B cell (primary cell): ENCODE results near the gene SAG. TPM values are rescaled to one million over a fixed set of nuclear protein-coding genes. Genes with fewer than 3 reads are reported as not detected.

ENCODE experiments used
- ATAC-seq: fragments of 200-7000 bp; cut with Tn5 transposase; one replicate; pipeline ENCODE4 v1.10.0; 2021; ENCODE audit warnings: low read depth, mild to moderate bottlenecking, moderate number of reproducible peaks, moderate library complexity
- CTCF ChIA-PET: fragments of 350-600 bp; sonication (Branson Sonifier 250); formaldehyde crosslinking; loops from one replicate; lab custom pipeline; 2021; ENCODE audit warnings: antibody characterized with exemption, inconsistent platforms; lab: Charles Lee
- POLR2A ChIA-PET: fragments of 350-600 bp; sonication (Branson Sonifier 250); formaldehyde crosslinking; loops from one replicate; lab custom pipeline; 2021; ENCODE audit warnings: antibody characterized with exemption; lab: Charles Lee
- DNase-seq: peaks from one replicate; pipeline ENCODE4 v3.0.0; 2013
- H2AFZ ChIP-seq: 2 replicates; pipeline ENCODE4 v1.6.1; 2012; ENCODE audit warnings: mild to moderate bottlenecking, low read depth, low read length; ENCODE audit not compliant: insufficient read depth, poor library complexity, severe bottlenecking
- H3K27ac ChIP-seq, 2 donors: 1 replicate in 1 of 2; 2 replicates in 1 of 2; pipeline ENCODE4 v1.5.1; 2012 to 2013; ENCODE audit warnings: low read length in 2 of 2, mild to moderate bottlenecking in 2 of 2, moderate library complexity in 1 of 2
- H3K27me3 ChIP-seq, 4 experiments: fragments of 200-600 bp in 1 of 4; sonication (generic) in 1 of 4; replicated peaks in 1 of 4; 1 replicate in 2 of 4; 2 replicates in 2 of 4; pipeline versions ENCODE4 v1.6.1 to v1.7.0; 2013 to 2016; ENCODE audit warnings: low read length in 3 of 4, mild to moderate bottlenecking in 2 of 4, mixed read lengths in 1 of 4, moderate library complexity in 1 of 4; ENCODE audit not compliant: insufficient read depth in 4 of 4, control insufficient read depth in 3 of 4; ENCODE audit errors: control extremely low read depth in 1 of 4
- H3K36me3 ChIP-seq, 2 experiments: replicated peaks in 1 of 2; 1 replicate in 1 of 2; 2 replicates in 1 of 2; pipeline versions ENCODE4 v1.6.1 to v1.7.1; 2013; ENCODE audit warnings: low read length in 1 of 2; ENCODE audit not compliant: insufficient read depth in 2 of 2, control insufficient read depth in 1 of 2; ENCODE audit errors: control extremely low read depth in 1 of 2, extremely low read depth in 1 of 2
- H3K4me1 ChIP-seq, 2 donors: fragments of 200-600 bp in 1 of 2; sonication (generic) in 1 of 2; 1 replicate in 1 of 2; 2 replicates in 1 of 2; pipeline versions ENCODE4 v1.5.1 to v1.6.1; 2013 to 2017; ENCODE audit warnings: low read length in 2 of 2; ENCODE audit not compliant: control insufficient read depth in 2 of 2, insufficient read depth in 2 of 2
- H3K4me2 ChIP-seq: replicated peaks from 2 replicates; pipeline ENCODE3; 2012; ENCODE audit warnings: mild to moderate bottlenecking, low read depth, low read length; ENCODE audit not compliant: poor library complexity, severe bottlenecking
- H3K4me3 ChIP-seq, 5 experiments: fragments of 200-600 bp in 1 of 5; sonication (generic) in 1 of 5; 1 replicate in 3 of 5; 2 replicates in 2 of 5; pipeline versions ENCODE4 v1.5.1 to v1.7.0; 2011 to 2016; ENCODE audit warnings: low read length in 4 of 5, mild to moderate bottlenecking in 4 of 5, low read depth in 2 of 5, control low read depth in 1 of 5, moderate library complexity in 1 of 5; ENCODE audit not compliant: insufficient read depth in 1 of 5; ENCODE audit errors: control extremely low read depth in 1 of 5, extremely low read depth in 1 of 5
- H3K79me2 ChIP-seq: fragments of 200-600 bp; sonication (generic); one replicate; pipeline ENCODE4 v1.6.0; 2016; ENCODE audit warnings: low read length; ENCODE audit not compliant: control insufficient read depth, insufficient read depth
- H3K9ac ChIP-seq: fragments of 200-600 bp; sonication (generic); 2 replicates; pipeline ENCODE4 v1.6.1; 2017; ENCODE audit warnings: mild to moderate bottlenecking, low read length, moderate library complexity
- H3K9me3 ChIP-seq, 3 donors: one replicate each; pipeline versions ENCODE4 v1.6.1 to v1.7.1; 2013; ENCODE audit warnings: low read length in 2 of 3; ENCODE audit not compliant: control insufficient read depth in 2 of 3, insufficient read depth in 1 of 3; ENCODE audit errors: control extremely low read depth in 1 of 3
- H4K20me1 ChIP-seq: 2 replicates; pipeline ENCODE4 v1.6.0; 2012; ENCODE audit warnings: mild to moderate bottlenecking, low read length; ENCODE audit not compliant: insufficient read depth, control insufficient read depth, poor library complexity, severe bottlenecking
- H3K27ac Mint-ChIP-seq: one replicate; pipeline ENCODE4 v1.8.0; 2021; ENCODE audit warnings: mixed read lengths
- H3K27me3 Mint-ChIP-seq: one replicate; pipeline ENCODE4 v1.8.0; 2021; ENCODE audit warnings: mixed read lengths
- H3K4me1 Mint-ChIP-seq: one replicate; pipeline ENCODE4 v1.8.0; 2021; ENCODE audit warnings: mixed read lengths
- H3K4me3 Mint-ChIP-seq: one replicate; pipeline ENCODE4 v1.8.0; 2021; ENCODE audit warnings: mixed read lengths
- H3K9me3 Mint-ChIP-seq: one replicate; pipeline ENCODE4 v1.8.0; 2022; ENCODE audit warnings: mixed read lengths; ENCODE audit not compliant: insufficient read depth
- EZH2 ChIP-seq: IDR thresholded peaks from 2 replicates; pipeline ENCODE4 v1.6.1; 2012; ENCODE audit warnings: borderline replicate concordance, low read depth, mild to moderate bottlenecking, moderate library complexity, low read length; ENCODE audit not compliant: insufficient read depth, poor library complexity, severe bottlenecking
- WGBS: methylation state at CpG from one replicate; pipeline ENCODE4 v1.1.5; 2013; ENCODE audit warnings: missing lambda C conversion rate; ENCODE audit not compliant: insufficient coverage; 5-methylcytosine and 5-hydroxymethylcytosine counted together
- intact Hi-C: fragments of 100-400 bp; cut with micrococcal nuclease; formaldehyde crosslinking; loops from one replicate; pipeline ENCODE4 v1.10.0; 2022
- polyA plus RNA-seq: library from polyadenylated mRNA; depleted of rRNA; stranded (reverse); fragments of >200 nt; gene quantifications from 2 replicates; pipeline ENCODE4 v1.2.3, GENCODE V29; 2012
- total RNA-seq, 2 donors: library from RNA; stranded (reverse); fragments of 120-200 nt in 1 of 2; gene quantifications; 1 replicate in 1 of 2; 2 replicates in 1 of 2; pipeline versions ENCODE4 v1.2.3 to v1.2.4, GENCODE V29; 2013 to 2022
- TF ChIP-seq, protein P1 (sequence below): fragments of 200-600 bp; IDR thresholded peaks from one replicate; pipeline ENCODE4 v1.8.0; 2022; ENCODE audit warnings: antibody characterized with exemption, mild to moderate bottlenecking

The SAG gene
- total and polyA plus RNA-seq, 2 donors (not counting 1 experiment from before 2014, with no cell fraction given), result 0.03 to 0.17 TPM

DNA sequence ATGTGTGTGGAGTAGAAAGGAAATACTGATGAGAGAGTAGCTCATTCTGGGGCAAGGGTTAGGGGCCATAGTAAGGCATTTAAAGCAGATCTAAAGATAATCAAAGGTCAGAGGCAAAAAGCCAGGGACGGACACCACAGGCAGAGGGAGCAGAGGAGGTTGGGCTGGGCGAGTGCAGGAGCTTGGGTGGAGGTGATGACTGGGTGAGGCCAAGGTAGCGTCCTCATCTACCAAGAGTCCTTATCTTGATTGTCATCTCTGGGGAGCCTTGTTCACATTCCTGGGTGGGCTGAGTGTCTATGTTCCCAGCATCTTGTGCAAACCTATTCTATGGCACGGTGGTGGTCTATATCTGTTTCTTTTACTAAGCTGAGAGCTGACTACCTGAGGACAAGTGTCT is 26.1 kb upstream of the SAG start:
- POLR2A ChIA-PET, result no interaction called here
- TF ChIP-seq EZH2, result no peak
- TF ChIP-seq, protein P1, sequence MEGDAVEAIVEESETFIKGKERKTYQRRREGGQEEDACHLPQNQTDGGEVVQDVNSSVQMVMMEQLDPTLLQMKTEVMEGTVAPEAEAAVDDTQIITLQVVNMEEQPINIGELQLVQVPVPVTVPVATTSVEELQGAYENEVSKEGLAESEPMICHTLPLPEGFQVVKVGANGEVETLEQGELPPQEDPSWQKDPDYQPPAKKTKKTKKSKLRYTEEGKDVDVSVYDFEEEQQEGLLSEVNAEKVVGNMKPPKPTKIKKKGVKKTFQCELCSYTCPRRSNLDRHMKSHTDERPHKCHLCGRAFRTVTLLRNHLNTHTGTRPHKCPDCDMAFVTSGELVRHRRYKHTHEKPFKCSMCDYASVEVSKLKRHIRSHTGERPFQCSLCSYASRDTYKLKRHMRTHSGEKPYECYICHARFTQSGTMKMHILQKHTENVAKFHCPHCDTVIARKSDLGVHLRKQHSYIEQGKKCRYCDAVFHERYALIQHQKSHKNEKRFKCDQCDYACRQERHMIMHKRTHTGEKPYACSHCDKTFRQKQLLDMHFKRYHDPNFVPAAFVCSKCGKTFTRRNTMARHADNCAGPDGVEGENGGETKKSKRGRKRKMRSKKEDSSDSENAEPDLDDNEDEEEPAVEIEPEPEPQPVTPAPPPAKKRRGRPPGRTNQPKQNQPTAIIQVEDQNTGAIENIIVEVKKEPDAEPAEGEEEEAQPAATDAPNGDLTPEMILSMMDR, result no peak
- DNase-seq, result no peak
- H3K9ac ChIP-seq, result no peak overlapping the region
- H3K4me1 ChIP-seq, result no peaks in the 10 kb centered on the region
- no peak overlapping the region for H3K27ac Mint-ChIP-seq
- WGBS, result 100% methylated on average over 3 of the region's 4 CpGs
- H3K4me3 ChIP-seq, result no peak overlapping the region
- H3K4me2 ChIP-seq, result no peak overlapping the region
- H3K4me1 Mint-ChIP-seq, result peaks cover 7% of the 10 kb centered on the region
- H3K9me3 ChIP-seq, result no peaks in the 10 kb centered on the region
- CTCF ChIA-PET, result interaction anchor here (2.2 kb wide), 1 partner anchor 13 kb away, joined by 5 read pairs; no protein-coding TSS in a partner anchor
- no peaks in the 10 kb centered on the region for H3K27me3 ChIP-seq
- H3K27ac ChIP-seq, result no peak overlapping the region
- H3K9me3 Mint-ChIP-seq, result no peaks in the 10 kb centered on the region
- no peak overlapping the region for H3K4me3 Mint-ChIP-seq
- H4K20me1 ChIP-seq, result peaks cover 8% of the 10 kb centered on the region
- no peaks in the 10 kb centered on the region for H3K27me3 Mint-ChIP-seq
- no peak overlapping the region for H2AFZ ChIP-seq
- peaks cover 35% of the 10 kb centered on the region for H3K79me2 ChIP-seq
- ATAC-seq, result no peak
- intact Hi-C loops, result no loop called here
- H3K36me3 ChIP-seq, result peaks cover 32 to 88% of the 10 kb centered on the region in 2 experiments

DNA sequence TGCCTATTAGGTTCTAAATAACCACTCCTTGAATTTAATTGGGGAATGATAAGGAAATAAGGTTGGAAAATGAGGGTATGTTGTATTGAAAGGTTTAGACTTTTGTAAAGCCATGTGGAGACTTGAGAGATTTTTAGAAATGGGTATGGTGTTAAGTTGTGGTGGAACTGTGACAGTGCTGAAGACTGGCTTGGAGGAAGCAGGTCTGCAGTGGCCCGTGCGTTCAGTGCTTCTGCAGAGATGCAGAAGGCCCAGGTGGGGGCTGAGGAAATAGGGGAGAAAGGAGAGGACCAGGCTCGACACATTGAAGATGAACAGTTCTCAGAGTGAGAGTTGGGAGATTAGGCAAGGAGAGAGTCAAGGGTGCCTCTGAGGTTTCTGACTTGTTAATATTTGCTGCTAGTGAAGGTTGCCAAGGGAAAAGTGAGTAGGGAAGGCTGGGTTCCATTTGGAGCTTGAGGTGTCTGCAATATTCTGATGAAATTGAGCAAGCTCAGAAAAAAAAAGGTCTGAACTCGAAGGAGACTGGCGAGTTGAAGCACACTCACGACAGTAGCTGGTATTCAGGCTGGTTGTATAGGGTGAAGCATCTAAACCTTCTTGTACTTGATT is 25.5 kb upstream of the SAG start:
- Histone ChIP-seq H4K20me1 (peaks cover 8% of the 10 kb centered on the region), H3K9ac (no peak overlapping the region), H3K27ac (no peak overlapping the region), H3K4me2 (no peak overlapping the region), H3K36me3 (peaks cover 30 to 87% of the 10 kb centered on the region in 2 experiments), H3K4me3 (no peak overlapping the region), H2AFZ (no peak overlapping the region), H3K79me2 (peaks cover 35% of the 10 kb centered on the region), H3K4me1 (no peaks in the 10 kb centered on the region), H3K9me3 (no peaks in the 10 kb centered on the region), H3K27me3 (no peaks in the 10 kb centered on the region)
- 97% methylated on average over 5 of the region's 6 CpGs for WGBS
- CTCF ChIA-PET, result interaction anchor here (2.2 kb wide), 1 partner anchor 14 kb away, joined by 5 read pairs; no protein-coding TSS in a partner anchor
- Mint-ChIP-seq H3K27me3 (no peaks in the 10 kb centered on the region), H3K27ac (peak overlapping the region; percentile 42), H3K4me1 (peaks cover 7% of the 10 kb centered on the region), H3K9me3 (no peaks in the 10 kb centered on the region), H3K4me3 (no peak overlapping the region)
- TF ChIP-seq EZH2, result no peak
- TF ChIP-seq, protein P1, result no peak
- ATAC-seq (no peak), DNase-seq (no peak)
- intact Hi-C loops, result no loop called here
- POLR2A ChIA-PET, result no interaction called here
